Neuronal stem cell (in vitro differentiated cells): Measurements from ENCODE around the gene FAAP100.
A peak's percentile ranks its signal among the peaks of the same experiment; 100 is the strongest.

Experiments
- DNase-seq: peaks from one replicate; pipeline ENCODE4 v3.0.0-alpha.2; 2013; ENCODE audit warnings: low spot score
- H2AFZ ChIP-seq: one replicate; pipeline ENCODE4 v1.6.1; 2013; ENCODE audit warnings: mild to moderate bottlenecking, low read length, inconsistent platforms
- H2AK5ac ChIP-seq: 2 replicates; pipeline ENCODE4 v1.6.1; 2013; ENCODE audit warnings: low read depth, mild to moderate bottlenecking, inconsistent platforms, low read length, moderate library complexity, mixed read lengths
- H2BK120ac ChIP-seq: 2 replicates; pipeline ENCODE4 v1.6.1; 2013; ENCODE audit warnings: low read depth, mild to moderate bottlenecking, inconsistent platforms, low read length, moderate library complexity, mixed read lengths
- H2BK12ac ChIP-seq: one replicate; pipeline ENCODE4 v1.6.1; 2013; ENCODE audit warnings: low read length, inconsistent platforms
- H2BK15ac ChIP-seq: 2 replicates; pipeline ENCODE4 v1.6.1; 2013; ENCODE audit warnings: mild to moderate bottlenecking, low read length, inconsistent platforms, mixed read lengths
- H2BK5ac ChIP-seq: one replicate; pipeline ENCODE4 v1.6.1; 2013; ENCODE audit warnings: inconsistent platforms, mild to moderate bottlenecking, low read length, moderate library complexity
- H3K14ac ChIP-seq: one replicate; pipeline ENCODE4 v1.6.1; 2013; ENCODE audit warnings: low read length, inconsistent platforms
- H3K18ac ChIP-seq: 2 replicates; pipeline ENCODE4 v1.6.1; 2013; ENCODE audit warnings: low read length, inconsistent platforms
- H3K23ac ChIP-seq: 2 replicates; pipeline ENCODE4 v1.6.1; 2013; ENCODE audit warnings: low read depth, mild to moderate bottlenecking, mixed read lengths, low read length, inconsistent platforms; ENCODE audit not compliant: poor library complexity
- H3K27ac ChIP-seq: replicated peaks from 3 replicates; pipeline ENCODE4 v1.5.1; 2013; ENCODE audit warnings: low read length, inconsistent platforms
- H3K27me3 ChIP-seq, 3 experiments: 2 replicates each; pipeline ENCODE4 v1.6.1; 2013; ENCODE audit warnings: low read length in 3 of 3, mild to moderate bottlenecking in 2 of 3, inconsistent platforms in 1 of 3, low read depth in 1 of 3, mixed read lengths in 1 of 3, moderate library complexity in 1 of 3; ENCODE audit not compliant: control insufficient read depth in 3 of 3, insufficient read depth in 3 of 3
- H3K36me3 ChIP-seq, 2 donors: replicated peaks in 1 of 2; 2 replicates each; pipeline ENCODE4 v1.6.1; 2013; ENCODE audit warnings: low read length in 2 of 2; ENCODE audit not compliant: control insufficient read depth in 2 of 2, insufficient read depth in 2 of 2
- H3K4ac ChIP-seq: 2 replicates; pipeline ENCODE4 v1.6.1; 2013; ENCODE audit warnings: inconsistent platforms, mild to moderate bottlenecking, low read length, moderate library complexity
- H3K4me1 ChIP-seq, 2 donors: 1 replicate in 1 of 2; 2 replicates in 1 of 2; pipeline ENCODE4 v1.6.1; 2013; ENCODE audit warnings: low read length in 2 of 2, low read depth in 1 of 2; ENCODE audit not compliant: control insufficient read depth in 2 of 2, insufficient read depth in 1 of 2
- H3K4me2 ChIP-seq: one replicate; pipeline ENCODE4 v1.6.1; 2013; ENCODE audit warnings: mild to moderate bottlenecking, low read length, inconsistent platforms; ENCODE audit not compliant: insufficient read depth, poor library complexity, severe bottlenecking
- H3K4me3 ChIP-seq, 2 donors: 2 replicates each; pipeline ENCODE4 v1.5.1; 2013; ENCODE audit warnings: low read length in 2 of 2, mild to moderate bottlenecking in 2 of 2, inconsistent platforms in 1 of 2, moderate library complexity in 1 of 2
- H3K79me1 ChIP-seq: one replicate; pipeline ENCODE4 v1.6.1; 2013; ENCODE audit warnings: low read depth, mild to moderate bottlenecking, inconsistent platforms, low read length, moderate library complexity
- H3K9ac ChIP-seq: one replicate; pipeline ENCODE4 v1.6.1; 2013; ENCODE audit warnings: mild to moderate bottlenecking, low read depth, low read length, inconsistent platforms; ENCODE audit not compliant: poor library complexity
- H3K9me3 ChIP-seq, 2 donors: replicated peaks in 1 of 2; 2 replicates each; pipeline versions ENCODE3 to v1.6.1; 2013; ENCODE audit warnings: low read length in 2 of 2, mild to moderate bottlenecking in 2 of 2, inconsistent platforms in 1 of 2, low read depth in 1 of 2, mixed read lengths in 1 of 2, moderate library complexity in 1 of 2; ENCODE audit not compliant: control insufficient read depth in 2 of 2, insufficient read depth in 1 of 2
- H4K8ac ChIP-seq: one replicate; pipeline ENCODE4 v1.6.1; 2013; ENCODE audit warnings: low read depth, mild to moderate bottlenecking, inconsistent platforms, low read length, moderate library complexity
- H4K91ac ChIP-seq: one replicate; pipeline ENCODE4 v1.6.1; 2013; ENCODE audit warnings: low read length, low read depth, mild to moderate bottlenecking, inconsistent platforms; ENCODE audit not compliant: poor library complexity
- WGBS, 2 donors: extraction: QIAGEN DNeasy Blood & Tissue Kit; methylation state at CpG; one replicate each; pipeline ENCODE4 v1.1.7; 2013; ENCODE audit warnings: missing lambda C conversion rate in 2 of 2, mixed read lengths in 1 of 2; ENCODE audit not compliant: insufficient read length in 2 of 2, insufficient replicate concordance in 1 of 2; ENCODE audit errors: extremely low coverage in 2 of 2; 5-methylcytosine and 5-hydroxymethylcytosine counted together

Gene FAAP100

GRCh38 chr17:81524039-81524864 lies 27.9 kb downstream of the FAAP100 start:
- Histone ChIP-seq H3K9ac (peak overlapping the region; percentile 55), H3K27ac (no peak overlapping the region), H3K4me3 (no peak overlapping the region), H3K4me1 (peaks cover 14 to 25% of the 10 kb centered on the region in 2 donors), H3K79me1 (peaks cover 5% of the 10 kb centered on the region), H4K91ac (peak overlapping the region; percentile 46), H2BK5ac (peak overlapping the region; percentile 33), H2BK12ac (peak overlapping the region; percentile 99), H3K27me3 (peaks cover 6 to 22% (median 15%) of the 10 kb centered on the region in 3 experiments), H4K8ac (no peak overlapping the region), H3K4me2 (no peak overlapping the region), H3K23ac (peak overlapping the region; percentile 80), H2BK15ac (peak overlapping the region; percentile 98), H3K14ac (peak overlapping the region; percentile 91), H2AK5ac (peak overlapping the region; percentile 99), H3K4ac (peak overlapping the region; percentile 97), H2AFZ (no peak overlapping the region), H2BK120ac (no peak overlapping the region), H3K36me3 (no peaks in the 10 kb centered on the region), H3K9me3 (no peaks in the 10 kb centered on the region), H3K18ac (peak overlapping the region; percentile 91)
- no CpG with 5 or more reads among the region's 18 CpGs for WGBS, 2 donors
- no peak for DNase-seq

GRCh38 chr17:81523402-81524038 lies 28.6 kb downstream of the FAAP100 start:
- H3K27ac ChIP-seq, result no peak overlapping the region
- H2AFZ ChIP-seq, result peak overlapping the region; percentile 68
- WGBS, 2 donors, result no CpG with 5 or more reads among the region's 17 CpGs
- peaks cover 11 to 30% (median 12%) of the 10 kb centered on the region in 3 experiments for H3K27me3 ChIP-seq
- H3K4me2 ChIP-seq, result peak overlapping the region; percentile 33
- peaks cover 21 to 28% of the 10 kb centered on the region in 2 donors for H3K4me1 ChIP-seq
- H2BK5ac ChIP-seq, result peak overlapping the region; percentile 33
- H4K91ac ChIP-seq, result no peak overlapping the region
- peak overlapping the region; percentile 77 for H3K9ac ChIP-seq
- peaks cover 5% of the 10 kb centered on the region for H3K79me1 ChIP-seq
- peak overlapping the region; percentile 91 for H3K14ac ChIP-seq
- peak overlapping the region; percentile 76 for H3K4ac ChIP-seq
- H2AK5ac ChIP-seq, result peak overlapping the region; percentile 99
- peak overlapping the region; percentile 58 for H2BK12ac ChIP-seq
- H3K23ac ChIP-seq, result peak overlapping the region; percentile 80
- H4K8ac ChIP-seq, result no peak overlapping the region
- H3K4me3 ChIP-seq, result peak overlapping the region in 1 of 2 donors; percentile 51
- H2BK120ac ChIP-seq, result no peak overlapping the region
- H3K9me3 ChIP-seq, result no peaks in the 10 kb centered on the region
- H3K36me3 ChIP-seq, result no peaks in the 10 kb centered on the region
- no peak for DNase-seq
- H2BK15ac ChIP-seq, result peak overlapping the region; percentile 98
- H3K18ac ChIP-seq, result peak overlapping the region; percentile 91

GRCh38 chr17:81522491-81523401 lies 29.4 kb downstream of the FAAP100 start:
- no peaks in the 10 kb centered on the region for H3K9me3 ChIP-seq
- peak overlapping the region; percentile 64 for H3K9ac ChIP-seq
- H4K8ac ChIP-seq, result no peak overlapping the region
- no peak overlapping the region for H4K91ac ChIP-seq
- peak overlapping the region; percentile 33 for H2BK5ac ChIP-seq
- peak overlapping the region; percentile 68 for H2AFZ ChIP-seq
- H3K4me1 ChIP-seq, result peaks cover 25 to 32% of the 10 kb centered on the region in 2 donors
- peak overlapping the region; percentile 5 for H3K14ac ChIP-seq
- H3K4ac ChIP-seq, result no peak overlapping the region
- H3K4me2 ChIP-seq, result no peak overlapping the region
- H3K27ac ChIP-seq, result no peak overlapping the region
- H3K27me3 ChIP-seq, result peaks cover 9 to 37% (median 14%) of the 10 kb centered on the region in 3 experiments
- peak; percentile 70 for DNase-seq
- H2BK120ac ChIP-seq, result no peak overlapping the region
- H2AK5ac ChIP-seq, result peak overlapping the region; percentile 99
- peak overlapping the region; percentile 64 for H3K18ac ChIP-seq
- H3K4me3 ChIP-seq, result no peak overlapping the region
- peaks cover 5% of the 10 kb centered on the region for H3K79me1 ChIP-seq
- WGBS, 2 donors, result no CpG with 5 or more reads among the region's 26 CpGs
- H3K36me3 ChIP-seq, result no peaks in the 10 kb centered on the region
- peak overlapping the region; percentile 47 for H2BK12ac ChIP-seq
- H3K23ac ChIP-seq, result peak overlapping the region; percentile 47
- H2BK15ac ChIP-seq, result no peak overlapping the region
